ENCODE measurements around the gene R3HDM2. TPM values are rescaled to one million over a fixed set of nuclear protein-coding genes. Genes with fewer than 3 reads are reported as not detected.

R3HDM2 gene
- total RNA-seq, 2 experiments from 2014 or later = 25.8 to 47.2 TPM

DNA sequence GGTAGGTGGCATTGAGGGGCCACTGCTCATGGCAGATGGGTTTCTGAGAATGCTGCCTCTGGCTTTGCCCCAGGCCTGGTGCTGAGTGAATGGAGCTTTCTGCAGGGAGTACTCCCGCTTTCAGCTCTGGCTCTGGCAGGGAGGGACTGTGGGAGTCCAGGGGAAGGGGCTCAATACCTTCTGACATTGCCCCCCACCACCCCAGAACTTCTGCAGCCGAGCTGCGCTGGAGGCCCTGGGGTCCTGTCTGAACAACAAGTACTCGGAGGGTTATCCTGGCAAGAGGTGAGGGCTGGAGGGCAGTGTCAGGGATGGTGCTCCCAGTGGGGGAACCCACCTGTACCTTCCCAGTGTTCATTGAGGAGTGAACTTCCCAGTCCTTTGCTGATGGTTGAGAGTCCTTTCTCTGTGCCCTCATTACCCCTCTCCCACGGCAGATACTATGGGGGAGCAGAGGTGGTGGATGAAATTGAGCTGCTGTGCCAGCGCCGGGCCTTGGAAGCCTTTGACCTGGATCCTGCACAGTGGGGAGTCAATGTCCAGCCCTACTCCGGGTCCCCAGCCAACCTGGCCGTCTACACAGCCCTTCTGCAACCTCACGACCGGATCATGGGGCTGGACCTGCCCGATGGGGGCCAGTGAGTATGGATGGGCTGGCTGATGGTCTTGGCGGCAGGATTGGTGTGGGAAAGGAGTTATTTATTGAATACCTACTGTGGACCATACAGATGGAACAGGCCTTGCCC, 199.4 kb downstream of the R3HDM2 start:
- BruUV-seq (replicated peaks) = no TSS peak
- peaks cover 50% of the 10 kb centered on the region for H3K4me1 ChIP-seq (ENCODE audit: insufficient read depth, low read length, poor library complexity, severe bottlenecking)
- no peaks in the 10 kb centered on the region for H3K9me2 ChIP-seq (ENCODE audit: insufficient read depth, low read length)
- H3K9me3 ChIP-seq (ENCODE audit: low read length) = no peaks in the 10 kb centered on the region
- peak overlapping the region; percentile 91 for H3K4me2 ChIP-seq (ENCODE audit: low read length)
- POLR2A ChIA-PET = interaction anchor here (4.7 kb wide), 1 partner anchor 10 kb away, joined by 69 read pairs; no protein-coding TSS in a partner anchor
- peaks cover 58% of the 10 kb centered on the region for H3K36me3 ChIP-seq (ENCODE audit: insufficient read depth, low read length)
- no peak for DNase-seq (ENCODE audit: low spot score)
- intact Hi-C loops (cut with micrococcal nuclease; ENCODE audit: unreplicated experiment) = no loop called here
- no peak overlapping the region for H2AFZ ChIP-seq (ENCODE audit: low read length)
- CTCF ChIA-PET (ENCODE audit: unreplicated experiment) = no interaction called here
- H3K79me2 ChIP-seq (ENCODE audit: insufficient read depth, low read depth, low read length) = peaks cover 22% of the 10 kb centered on the region
- H4K20me1 ChIP-seq (ENCODE audit: insufficient read depth, low read length) = peaks cover 15% of the 10 kb centered on the region; the same call in 1 of the 2 replicates
- peak overlapping the region; percentile 83 for H3K4me3 ChIP-seq (ENCODE audit: low read depth, low read length, poor library complexity, severe bottlenecking)
- H3K27ac ChIP-seq (ENCODE audit: low read depth, low read length, poor library complexity, severe bottlenecking) = peak overlapping the region; percentile 61
- TF ChIP-seq, protein P1, sequence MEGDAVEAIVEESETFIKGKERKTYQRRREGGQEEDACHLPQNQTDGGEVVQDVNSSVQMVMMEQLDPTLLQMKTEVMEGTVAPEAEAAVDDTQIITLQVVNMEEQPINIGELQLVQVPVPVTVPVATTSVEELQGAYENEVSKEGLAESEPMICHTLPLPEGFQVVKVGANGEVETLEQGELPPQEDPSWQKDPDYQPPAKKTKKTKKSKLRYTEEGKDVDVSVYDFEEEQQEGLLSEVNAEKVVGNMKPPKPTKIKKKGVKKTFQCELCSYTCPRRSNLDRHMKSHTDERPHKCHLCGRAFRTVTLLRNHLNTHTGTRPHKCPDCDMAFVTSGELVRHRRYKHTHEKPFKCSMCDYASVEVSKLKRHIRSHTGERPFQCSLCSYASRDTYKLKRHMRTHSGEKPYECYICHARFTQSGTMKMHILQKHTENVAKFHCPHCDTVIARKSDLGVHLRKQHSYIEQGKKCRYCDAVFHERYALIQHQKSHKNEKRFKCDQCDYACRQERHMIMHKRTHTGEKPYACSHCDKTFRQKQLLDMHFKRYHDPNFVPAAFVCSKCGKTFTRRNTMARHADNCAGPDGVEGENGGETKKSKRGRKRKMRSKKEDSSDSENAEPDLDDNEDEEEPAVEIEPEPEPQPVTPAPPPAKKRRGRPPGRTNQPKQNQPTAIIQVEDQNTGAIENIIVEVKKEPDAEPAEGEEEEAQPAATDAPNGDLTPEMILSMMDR (conservative IDR thresholded peaks at IDR 0.05; ENCODE audit: low read length) = no peak
- no peak for TF ChIP-seq EZH2phosphoT487 (IDR thresholded peaks at IDR 0.05; ENCODE audit: borderline replicate concordance, low read depth, low read length)

DNA sequence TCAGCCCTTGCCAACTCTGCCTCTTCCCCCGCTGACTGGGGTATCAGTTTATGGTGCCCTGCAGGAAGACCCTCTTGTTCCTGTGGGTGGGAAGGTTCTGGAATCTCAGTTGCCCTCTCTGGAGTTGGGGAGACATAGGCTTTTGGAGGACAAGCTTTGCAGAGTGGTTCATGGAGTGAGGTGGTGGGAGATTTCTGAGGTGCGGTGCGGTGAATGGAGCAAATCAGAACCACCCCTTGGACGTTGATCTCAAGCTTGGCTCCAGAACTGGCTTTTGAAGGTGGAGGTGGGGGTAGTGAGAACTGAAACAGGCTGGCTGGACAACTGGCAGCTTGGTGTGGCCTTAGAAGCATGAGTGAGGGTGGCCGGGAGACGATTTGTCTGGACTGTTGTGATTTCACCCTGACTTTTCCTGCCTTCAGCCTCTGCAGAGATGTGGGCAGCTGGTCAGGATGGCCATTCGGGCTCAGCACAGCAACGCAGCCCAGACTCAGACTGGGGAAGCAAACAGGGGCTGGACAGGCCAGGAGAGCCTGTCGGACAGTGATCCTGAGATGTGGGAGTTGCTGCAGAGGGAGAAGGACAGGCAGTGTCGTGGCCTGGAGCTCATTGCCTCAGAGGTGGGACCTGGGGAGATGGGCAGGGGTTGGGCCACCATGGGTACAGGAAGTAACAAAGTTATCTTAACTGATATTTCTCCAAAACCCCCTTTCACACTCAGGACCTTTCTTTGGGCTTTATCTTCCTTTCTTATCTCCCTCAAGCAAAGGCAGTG, 200.3 kb downstream of the R3HDM2 start:
- Histone ChIP-seq H3K79me2 (ENCODE audit: insufficient read depth, low read depth, low read length) (peaks cover 22% of the 10 kb centered on the region), H2AFZ (ENCODE audit: low read length) (no peak overlapping the region), H3K4me3 (ENCODE audit: low read depth, low read length, poor library complexity, severe bottlenecking) (peak overlapping the region; percentile 83), H4K20me1 (ENCODE audit: insufficient read depth, low read length) (peaks cover 15% of the 10 kb centered on the region; the same call in 1 of the 2 replicates), H3K9me3 (ENCODE audit: low read length) (no peaks in the 10 kb centered on the region), H3K4me2 (ENCODE audit: low read length) (peak overlapping the region; percentile 91), H3K36me3 (ENCODE audit: insufficient read depth, low read length) (peaks cover 53% of the 10 kb centered on the region), H3K9me2 (ENCODE audit: insufficient read depth, low read length) (no peaks in the 10 kb centered on the region), H3K4me1 (ENCODE audit: insufficient read depth, low read length, poor library complexity, severe bottlenecking) (peaks cover 59% of the 10 kb centered on the region), H3K27ac (ENCODE audit: low read depth, low read length, poor library complexity, severe bottlenecking) (peak overlapping the region; percentile 61)
- no TSS peak for BruUV-seq (replicated peaks)
- CTCF ChIA-PET (ENCODE audit: unreplicated experiment) = interaction anchor here (0.6 to 2.7 kb wide), 7 partner anchors 8 to 605 kb away, joined by 3 to 18 read pairs (median 4); no protein-coding TSS in a partner anchor
- intact Hi-C loops (cut with micrococcal nuclease; ENCODE audit: unreplicated experiment) = no loop called here
- no peak for DNase-seq (ENCODE audit: low spot score)
- POLR2A ChIA-PET = interaction anchor here (0.9 to 4.7 kb wide), 6 partner anchors 11 to 230 kb away, joined by 3 to 69 read pairs (median 4); partner anchors contain the start of gene INHBE
- TF ChIP-seq, protein P1 (conservative IDR thresholded peaks at IDR 0.05; ENCODE audit: low read length) = no peak
- TF ChIP-seq EZH2phosphoT487 (IDR thresholded peaks at IDR 0.05; ENCODE audit: borderline replicate concordance, low read depth, low read length) = no peak
